ACC112 (cell line): ENCODE results near the gene ZSCAN21.

Experiments
- H2AFZ ChIP-seq: fragments of 200-600 bp; sonication (generic); one replicate; pipeline ENCODE4 v1.6.0; 2017; ENCODE audit warnings: antibody characterized with exemption, low read length; ENCODE audit not compliant: unreplicated experiment
- H3K27ac ChIP-seq: fragments of 200-600 bp; sonication (generic); 2 replicates; pipeline ENCODE4 v1.5.1; 2014; ENCODE audit warnings: low read depth, mild to moderate bottlenecking, antibody characterized with exemption, low read length, moderate library complexity
- H3K27me3 ChIP-seq: fragments of 200-600 bp; sonication (generic); 2 replicates; pipeline ENCODE4 v1.6.1; 2014; ENCODE audit warnings: mild to moderate bottlenecking, antibody characterized with exemption, low read length, moderate library complexity, mixed read lengths; ENCODE audit not compliant: insufficient read depth
- H3K36me3 ChIP-seq: fragments of 200-600 bp; sonication (generic); 2 replicates; pipeline ENCODE4 v1.6.1; 2016; ENCODE audit warnings: mild to moderate bottlenecking, antibody characterized with exemption, low read length, moderate library complexity, mixed read lengths; ENCODE audit not compliant: insufficient read depth
- H3K4me1 ChIP-seq: fragments of 200-600 bp; sonication (generic); one replicate; pipeline ENCODE4 v1.6.1; 2016; ENCODE audit warnings: low read length, mixed read lengths; ENCODE audit not compliant: insufficient read depth, unreplicated experiment, control insufficient read depth
- H3K4me3 ChIP-seq: fragments of 200-600 bp; sonication (generic); 2 replicates; pipeline ENCODE4 v1.5.1; 2014; ENCODE audit warnings: mild to moderate bottlenecking, low read depth, low read length
- H3K79me2 ChIP-seq: fragments of 200-600 bp; sonication (generic); one replicate; pipeline ENCODE4 v1.6.0; 2016; ENCODE audit warnings: low read length; ENCODE audit not compliant: control insufficient read depth, unreplicated experiment, insufficient read depth

Gene ZSCAN21

GRCh38 chr7:100098913-100099312 lies 49.3 kb downstream of the ZSCAN21 start:
- H3K79me2 ChIP-seq = peaks cover 28% of the 10 kb centered on the region
- H2AFZ ChIP-seq = no peak overlapping the region
- no peak overlapping the region for H3K27ac ChIP-seq
- peaks cover 7% of the 10 kb centered on the region for H3K4me1 ChIP-seq
- no peaks in the 10 kb centered on the region for H3K27me3 ChIP-seq
- H3K4me3 ChIP-seq = peak overlapping the region; percentile 93; the same call in 1 of the 2 replicates
- H3K36me3 ChIP-seq = peaks cover 45% of the 10 kb centered on the region

- Histone ChIP-seq H3K36me3 (peaks cover 40% of the 10 kb centered on the region), H3K27me3 (no peaks in the 10 kb centered on the region), H3K4me3 (peak overlapping the region; percentile 93), H3K4me1 (peaks cover 7% of the 10 kb centered on the region), H2AFZ (no peak overlapping the region), H3K27ac (no peak overlapping the region), H3K79me2 (peaks cover 28% of the 10 kb centered on the region)
Observed at GRCh38 chr7:100099452-100099851, 49.9 kb downstream of the ZSCAN21 start.

- Histone ChIP-seq H3K79me2 (peaks cover 28% of the 10 kb centered on the region), H3K4me3 (peak overlapping the region; percentile 93), H3K27me3 (no peaks in the 10 kb centered on the region), H2AFZ (peak overlapping the region; percentile 14), H3K27ac (peak overlapping the region; percentile 95), H3K36me3 (peaks cover 33% of the 10 kb centered on the region; the same call in 1 of the 2 replicates), H3K4me1 (peaks cover 7% of the 10 kb centered on the region)
Observed at GRCh38 chr7:100100420-100101015, 50.9 kb downstream of the ZSCAN21 start.

GRCh38 chr7:100101016-100101862 lies 51.7 kb downstream of the ZSCAN21 start, which contains the start of the genes AP4M1 and MCM7:
Gene AP4M1, plus strand, starts transcription at chr7:100101643. Its CDS starts 72 bp downstream, at chr7:100101715.
Gene MCM7, minus strand, starts transcription at chr7:100101397. Its CDS starts 103 bp downstream, at chr7:100101294.
- H2AFZ ChIP-seq = peak within 1 kb of the TSS; percentile 40
- peak within 1 kb of the TSS; percentile 95 for H3K27ac ChIP-seq
- no peaks in the 10 kb centered on the region for H3K27me3 ChIP-seq
- H3K79me2 ChIP-seq = peaks cover 28% of the 10 kb centered on the region
- peaks cover 31% of the 10 kb centered on the region; the same call in 1 of the 2 replicates for H3K36me3 ChIP-seq
- peaks cover 7% of the 10 kb centered on the region for H3K4me1 ChIP-seq
- H3K4me3 ChIP-seq = peak within 1 kb of the TSS; percentile 93

- no peaks in the 10 kb centered on the region for H3K27me3 ChIP-seq
- peaks cover 18% of the 10 kb centered on the region; the same call in 1 of the 2 replicates for H3K36me3 ChIP-seq
- H3K4me1 ChIP-seq = peaks cover 7% of the 10 kb centered on the region
- H3K4me3 ChIP-seq = peak overlapping the region; percentile 93
- H3K27ac ChIP-seq = no peak overlapping the region
- no peak overlapping the region for H2AFZ ChIP-seq
- H3K79me2 ChIP-seq = peaks cover 22% of the 10 kb centered on the region
Observed at GRCh38 chr7:100102950-100103840, 53.6 kb downstream of the ZSCAN21 start.

GRCh38 chr7:100105534-100105933 lies 56.0 kb downstream of the ZSCAN21 start:
- Histone ChIP-seq H3K36me3 (no peaks in the 10 kb centered on the region), H3K4me1 (no peaks in the 10 kb centered on the region), H3K4me3 (no peak overlapping the region), H3K27ac (no peak overlapping the region), H2AFZ (no peak overlapping the region), H3K27me3 (no peaks in the 10 kb centered on the region), H3K79me2 (peaks cover 4% of the 10 kb centered on the region)

- Histone ChIP-seq H3K4me1 (no peaks in the 10 kb centered on the region), H2AFZ (no peak overlapping the region), H3K4me3 (no peak overlapping the region), H3K27me3 (no peaks in the 10 kb centered on the region), H3K79me2 (no peaks in the 10 kb centered on the region), H3K27ac (no peak overlapping the region), H3K36me3 (peaks cover 3% of the 10 kb centered on the region; the same call in 1 of the 2 replicates)
Observed at GRCh38 chr7:100106633-100107032, 57.1 kb downstream of the ZSCAN21 start.

GRCh38 chr7:100107125-100107737 lies 57.7 kb downstream of the ZSCAN21 start:
- Histone ChIP-seq H2AFZ (no peak overlapping the region), H3K27ac (no peak overlapping the region), H3K4me1 (no peaks in the 10 kb centered on the region), H3K36me3 (peaks cover 3% of the 10 kb centered on the region; the same call in 1 of the 2 replicates), H3K79me2 (no peaks in the 10 kb centered on the region), H3K27me3 (no peaks in the 10 kb centered on the region), H3K4me3 (no peak overlapping the region)

GRCh38 chr7:100107890-100108289 lies 58.3 kb downstream of the ZSCAN21 start:
- no peak overlapping the region for H3K27ac ChIP-seq
- H3K36me3 ChIP-seq = peaks cover 3% of the 10 kb centered on the region; the same call in 1 of the 2 replicates

More at GRCh38 chr7:100107890-100108289, 58.3 kb downstream of the ZSCAN21 start:
- no peak overlapping the region for H3K4me3 ChIP-seq
- no peak overlapping the region for H2AFZ ChIP-seq
- no peaks in the 10 kb centered on the region for H3K27me3 ChIP-seq
- no peaks in the 10 kb centered on the region for H3K4me1 ChIP-seq
- H3K79me2 ChIP-seq = no peaks in the 10 kb centered on the region
